MM.1S (cell line): ENCODE data around the gene PCGF5.

Experiments used
- EZH2 ChIP-seq: fragments of 300-600 bp; sonication (generic); optimal IDR thresholded peaks from 2 replicates; pipeline ENCODE3; 2017; ENCODE audit warnings: low read depth, mild to moderate bottlenecking, antibody characterized with exemption, low read length, mixed read lengths
- EZH2phosphoT487 ChIP-seq: fragments of 300-600 bp; sonication (generic); IDR thresholded peaks from 2 replicates; pipeline ENCODE4 v1.6.1; 2018; ENCODE audit warnings: antibody characterized with exemption, low read length
- TF ChIP-seq, protein P1 (sequence below): fragments of 300-600 bp; sonication (generic); IDR thresholded peaks from 2 replicates; pipeline ENCODE4 v1.5.1; 2016; ENCODE audit warnings: antibody characterized with exemption, low read length, mixed read lengths

DNA sequence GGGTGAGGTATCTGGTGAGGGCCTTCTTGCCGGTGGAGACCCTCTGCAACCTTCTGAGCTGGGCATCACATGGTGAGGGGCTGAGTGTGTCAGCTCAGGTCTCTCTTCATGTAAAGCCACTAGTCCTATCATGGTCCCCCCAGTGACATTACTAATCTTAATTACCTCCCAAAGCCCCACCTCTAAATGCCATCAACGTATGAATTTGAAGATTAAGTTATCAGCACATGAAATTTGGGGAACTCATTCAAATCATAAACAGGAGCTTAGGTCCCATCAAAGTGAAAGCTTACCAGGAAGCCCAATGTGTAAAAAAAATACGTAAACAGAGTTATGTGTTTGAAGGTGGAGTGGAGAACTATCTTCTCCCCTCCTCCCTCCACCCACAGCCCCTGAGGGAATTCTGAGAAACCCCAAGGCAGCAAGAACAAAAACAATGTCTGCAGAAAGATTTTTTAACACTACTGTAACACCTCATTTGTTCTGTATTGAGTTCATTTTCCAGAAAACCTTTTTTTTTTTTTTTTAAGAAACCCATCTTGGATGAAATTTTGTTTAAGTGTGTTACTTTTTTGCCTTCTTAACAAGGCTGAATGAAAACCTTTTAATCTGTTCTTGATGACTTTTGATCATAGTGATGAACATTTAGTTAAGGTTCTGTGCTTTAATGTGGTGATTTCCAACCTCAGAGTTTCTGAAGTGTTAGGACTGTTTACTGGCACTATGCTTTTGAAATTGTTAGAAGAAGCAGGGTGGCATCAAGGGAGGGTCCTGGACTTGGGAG lies 19.1 kb upstream of the PCGF5 start:
- TF ChIP-seq, protein P1, sequence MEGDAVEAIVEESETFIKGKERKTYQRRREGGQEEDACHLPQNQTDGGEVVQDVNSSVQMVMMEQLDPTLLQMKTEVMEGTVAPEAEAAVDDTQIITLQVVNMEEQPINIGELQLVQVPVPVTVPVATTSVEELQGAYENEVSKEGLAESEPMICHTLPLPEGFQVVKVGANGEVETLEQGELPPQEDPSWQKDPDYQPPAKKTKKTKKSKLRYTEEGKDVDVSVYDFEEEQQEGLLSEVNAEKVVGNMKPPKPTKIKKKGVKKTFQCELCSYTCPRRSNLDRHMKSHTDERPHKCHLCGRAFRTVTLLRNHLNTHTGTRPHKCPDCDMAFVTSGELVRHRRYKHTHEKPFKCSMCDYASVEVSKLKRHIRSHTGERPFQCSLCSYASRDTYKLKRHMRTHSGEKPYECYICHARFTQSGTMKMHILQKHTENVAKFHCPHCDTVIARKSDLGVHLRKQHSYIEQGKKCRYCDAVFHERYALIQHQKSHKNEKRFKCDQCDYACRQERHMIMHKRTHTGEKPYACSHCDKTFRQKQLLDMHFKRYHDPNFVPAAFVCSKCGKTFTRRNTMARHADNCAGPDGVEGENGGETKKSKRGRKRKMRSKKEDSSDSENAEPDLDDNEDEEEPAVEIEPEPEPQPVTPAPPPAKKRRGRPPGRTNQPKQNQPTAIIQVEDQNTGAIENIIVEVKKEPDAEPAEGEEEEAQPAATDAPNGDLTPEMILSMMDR: no peak
- no peak for TF ChIP-seq EZH2phosphoT487
- no peak for TF ChIP-seq EZH2
